NCI-H1930 (cell line): Measurements from ENCODE around the gene MAGEL2.
"Not testable (repeated sequence)": the region's sequence is repeated elsewhere in the genome, so short reads cannot be mapped to it uniquely, and the experiment has no call there.

Experiments
- DNase-seq, 2 experiments: peaks; one replicate each; lab custom pipeline; 2025; lab: John Stamatoyannopoulos, UW

MAGEL2 gene

DNA sequence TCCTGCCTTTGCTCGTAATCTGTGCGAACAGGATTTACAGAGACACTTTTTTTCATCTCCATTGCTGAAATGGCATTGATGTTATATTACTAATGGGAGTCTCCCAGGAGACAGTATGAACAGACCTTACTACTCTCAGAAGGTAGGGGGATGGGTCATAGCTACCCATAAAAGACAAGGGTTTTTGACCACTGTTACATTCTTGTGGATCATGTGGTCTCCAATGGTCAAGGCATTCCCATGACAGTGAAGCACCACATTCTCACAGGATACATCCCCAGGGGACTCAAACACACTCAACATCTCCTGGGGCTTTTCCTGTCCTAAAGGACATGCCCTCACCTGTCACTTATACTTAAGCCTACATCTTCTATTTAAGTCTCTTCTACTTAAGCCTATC is 41.4 kb downstream of the MAGEL2 start:
- DNase-seq = no peak

DNA sequence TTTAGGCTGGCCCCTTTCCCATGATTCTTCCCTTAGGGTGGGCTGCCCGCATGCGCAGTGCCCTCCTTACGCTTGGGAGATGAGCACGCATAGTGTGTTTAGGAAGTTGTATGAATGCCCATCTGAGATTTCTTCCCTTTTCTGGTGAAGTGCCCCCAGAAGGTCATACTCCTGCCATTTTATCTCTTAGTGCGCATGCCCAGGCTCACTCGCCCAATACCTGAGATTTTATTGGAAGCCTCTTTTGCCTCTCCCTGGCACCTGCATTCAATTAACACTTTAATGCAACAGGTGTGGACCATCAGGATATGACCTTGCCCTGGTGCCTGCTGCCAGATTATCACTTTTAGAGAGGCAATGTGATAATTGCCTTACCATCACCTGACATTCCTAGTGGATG is 45.5 kb downstream of the MAGEL2 start:
- DNase-seq = no peak

DNA sequence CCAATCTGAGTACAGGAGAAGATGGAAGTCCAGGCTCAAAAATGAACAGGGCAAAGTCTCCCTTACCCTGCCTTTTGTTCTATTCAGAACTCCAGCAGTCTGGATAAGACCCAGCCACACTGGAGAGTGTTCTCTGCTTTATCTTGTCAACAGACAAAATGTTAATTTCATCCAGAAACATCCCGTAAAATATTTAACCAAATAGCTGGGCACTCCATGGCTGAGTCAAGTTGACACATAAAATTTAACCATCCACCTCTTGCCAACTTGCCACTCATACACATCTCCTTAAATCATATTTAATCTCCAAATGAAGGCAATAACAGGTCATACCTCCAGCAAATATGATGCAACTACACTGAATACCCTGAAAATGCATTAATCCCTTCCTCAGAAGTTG is 48.6 kb downstream of the MAGEL2 start:
- DNase-seq = no peak

DNA sequence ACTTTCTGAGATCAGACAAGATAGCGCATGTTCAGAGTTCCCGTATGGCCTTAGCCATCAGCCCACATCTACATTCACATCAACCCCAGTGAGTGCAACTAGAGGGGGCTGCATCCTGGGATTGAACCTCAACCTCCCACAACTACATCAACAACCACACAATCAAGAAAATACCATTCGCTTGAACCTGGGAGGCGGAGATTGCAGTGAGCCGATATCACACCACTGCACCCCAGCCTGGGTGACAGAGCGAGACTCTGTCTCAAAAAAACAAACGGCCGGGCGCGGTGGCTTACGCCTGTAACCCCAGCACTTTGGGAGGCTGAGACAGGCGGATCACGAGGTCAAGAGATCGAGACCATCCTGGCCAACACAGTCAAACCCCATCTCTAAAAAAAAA is 50.4 kb downstream of the MAGEL2 start:
- not testable (repeated sequence) for DNase-seq

DNA sequence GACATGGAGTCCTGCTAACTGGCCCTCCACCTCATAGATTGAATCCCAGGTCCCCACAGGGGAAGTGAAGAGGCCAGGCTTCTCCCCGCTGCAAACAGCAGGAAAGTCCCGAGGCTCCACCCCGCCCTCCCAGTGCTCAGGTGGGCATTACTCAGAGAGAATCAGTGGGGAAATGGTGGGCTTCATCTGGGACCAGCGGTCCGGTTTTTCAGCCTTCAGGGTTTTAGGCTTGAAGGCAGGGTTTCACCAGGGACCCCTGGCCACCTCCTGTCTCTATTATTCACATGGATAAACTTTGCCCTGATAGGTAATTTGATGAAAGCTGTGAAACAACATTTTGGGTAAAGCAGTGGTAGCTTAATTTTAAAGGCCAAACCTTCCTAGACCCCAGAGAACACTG is 50.9 kb downstream of the MAGEL2 start:
- no peak for DNase-seq

DNA sequence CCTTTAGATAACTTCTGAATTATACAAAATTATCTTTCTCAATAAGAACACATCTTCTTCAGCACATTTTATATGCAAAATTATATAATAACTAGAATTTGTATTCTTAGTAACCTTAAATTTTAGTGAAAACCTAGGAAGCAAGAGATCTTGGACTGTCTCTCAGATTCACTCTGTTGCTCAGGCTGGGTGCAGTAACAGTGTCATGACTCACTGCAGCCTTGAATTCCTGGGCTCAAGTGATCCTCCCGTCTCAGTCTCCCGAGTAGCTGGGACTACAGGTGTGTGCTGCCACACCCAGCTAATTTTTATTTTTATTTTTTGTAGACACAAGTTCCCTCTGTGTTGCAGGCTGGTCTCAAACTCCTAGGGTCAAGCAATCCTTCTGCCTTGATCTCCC is 52.3 kb downstream of the MAGEL2 start:
- no peak for DNase-seq

DNA sequence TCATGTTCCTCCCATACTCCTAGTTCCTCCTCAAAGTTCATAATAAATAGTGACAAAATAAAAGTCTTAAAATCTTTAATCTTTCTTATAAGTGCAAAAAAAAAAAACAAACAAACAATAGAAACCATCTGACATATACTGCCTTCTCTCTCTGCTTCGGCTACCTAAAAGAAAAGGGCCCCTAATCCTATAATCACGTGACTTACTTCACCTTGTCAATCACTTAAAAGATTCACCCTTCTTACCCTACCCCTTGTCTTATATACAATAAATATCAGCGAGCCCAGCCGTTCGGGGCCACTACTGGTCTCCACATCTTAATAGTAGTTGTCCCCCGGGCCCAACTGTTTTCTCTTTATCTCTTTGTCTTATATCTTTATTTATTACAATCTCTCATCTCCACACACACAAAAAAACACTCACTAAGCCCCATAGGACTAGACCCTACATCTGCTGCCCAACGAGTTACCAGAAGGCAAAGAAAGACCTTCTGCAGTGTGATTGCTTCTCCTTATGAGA is 53.4 kb downstream of the MAGEL2 start:
- DNase-seq = no peak
